AML-193 (cell line): ENCODE results near the gene KMT2C.
"Not testable (repeated sequence)": the region's sequence is repeated elsewhere in the genome, so short reads cannot be mapped to it uniquely, and the experiment has no call there.

Experiments
- DNase-seq, 2 experiments: peaks; one replicate each; lab custom pipeline; 2025; lab: John Stamatoyannopoulos, UW

KMT2C gene

DNA sequence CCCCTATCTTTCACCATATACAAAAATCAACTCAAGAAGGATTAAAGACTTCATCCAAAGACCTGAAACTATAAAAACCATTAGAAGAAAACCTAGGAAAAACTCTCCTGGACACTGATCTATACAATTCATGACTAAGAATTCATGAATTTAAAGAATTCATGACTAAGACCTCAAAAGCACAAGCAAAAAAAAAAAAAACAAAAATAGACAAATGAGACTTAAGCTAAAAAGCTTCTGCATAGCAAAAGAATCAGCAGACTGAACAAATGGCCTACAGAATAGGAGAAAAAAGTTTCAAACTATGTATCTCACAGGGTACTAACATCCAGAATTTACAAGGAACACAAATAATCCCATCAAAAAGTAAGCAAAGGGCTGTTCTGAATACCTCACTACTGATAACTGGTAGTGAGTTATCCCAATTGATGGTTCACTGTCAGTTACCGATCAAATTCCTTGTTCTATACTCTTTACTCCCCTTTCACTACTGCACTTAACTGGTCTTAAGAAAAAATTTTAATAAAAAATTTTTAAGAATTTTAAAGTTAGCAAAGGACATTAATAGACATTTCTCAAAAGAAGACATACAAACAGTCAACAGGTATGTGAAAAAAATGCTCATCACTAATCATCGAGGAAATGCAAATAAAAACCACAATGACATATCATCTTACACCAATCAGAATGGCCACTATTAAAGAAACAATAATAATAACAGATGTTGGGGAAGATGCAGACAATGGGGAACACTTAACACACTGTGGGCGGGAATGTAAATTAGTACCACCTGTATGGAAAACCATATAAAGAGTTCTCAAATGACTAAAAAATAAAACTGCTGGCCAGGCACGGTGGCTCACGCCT, 33.2 kb downstream of the KMT2C start:
- DNase-seq, result no peak

DNA sequence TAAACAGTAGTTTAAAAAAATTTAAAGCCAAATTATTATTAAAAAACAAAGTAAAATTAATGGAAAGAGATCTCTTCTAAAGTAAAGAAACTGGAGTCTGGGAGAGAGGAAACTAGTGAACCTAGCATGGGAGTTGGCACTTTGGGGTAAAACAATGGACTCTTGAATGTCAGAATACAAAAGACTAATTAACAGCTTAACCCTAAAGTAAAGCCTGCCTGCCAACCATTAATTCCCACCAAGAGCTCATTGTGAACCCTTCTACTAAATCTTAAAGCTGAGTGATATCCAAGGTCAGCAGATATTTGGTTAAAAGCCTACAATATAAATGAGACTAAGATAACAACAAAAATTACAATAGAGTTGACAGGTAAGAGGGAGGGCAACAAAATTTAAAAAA, 36.5 kb downstream of the KMT2C start:
- no peak for DNase-seq

DNA sequence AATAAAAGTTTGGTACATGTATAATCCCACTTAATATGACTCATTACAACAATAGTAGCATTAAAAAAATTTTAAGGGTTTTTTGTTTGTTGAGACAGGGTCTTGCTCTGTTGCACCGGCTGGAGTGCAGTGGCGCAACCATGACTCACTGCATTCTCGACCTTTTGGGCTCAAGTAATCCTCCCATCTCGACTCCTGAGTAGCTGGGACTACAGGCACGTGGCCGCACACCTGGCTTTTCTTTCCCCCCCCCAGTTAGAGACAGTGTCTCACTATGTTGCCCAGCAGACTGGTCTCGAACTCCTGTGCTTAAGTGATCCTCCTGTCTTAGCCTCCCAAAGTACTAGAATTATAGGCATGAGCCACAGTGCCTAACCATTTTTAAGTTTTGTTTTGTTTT, 40.7 kb downstream of the KMT2C start:
- no peak for DNase-seq

DNA sequence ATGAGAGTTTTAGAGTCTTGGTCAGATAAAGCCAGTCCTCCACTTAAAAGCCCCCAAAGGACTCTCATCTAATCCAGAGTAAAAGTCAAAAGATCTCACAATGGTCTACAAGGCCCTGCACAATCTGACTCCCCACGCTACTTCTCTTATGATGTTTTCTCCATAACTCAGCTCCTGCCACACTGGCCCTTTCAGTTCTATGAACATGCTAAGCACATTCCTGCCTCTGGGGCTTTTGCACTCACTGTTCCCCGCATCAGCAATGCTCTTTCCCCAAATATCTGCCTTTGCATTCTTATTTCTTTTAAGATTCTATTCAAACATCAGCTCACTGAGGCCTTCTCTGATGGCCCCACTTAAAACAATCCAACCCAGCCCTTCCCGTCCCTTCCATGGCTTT, 41.6 kb downstream of the KMT2C start:
- DNase-seq, result not testable (repeated sequence)

DNA sequence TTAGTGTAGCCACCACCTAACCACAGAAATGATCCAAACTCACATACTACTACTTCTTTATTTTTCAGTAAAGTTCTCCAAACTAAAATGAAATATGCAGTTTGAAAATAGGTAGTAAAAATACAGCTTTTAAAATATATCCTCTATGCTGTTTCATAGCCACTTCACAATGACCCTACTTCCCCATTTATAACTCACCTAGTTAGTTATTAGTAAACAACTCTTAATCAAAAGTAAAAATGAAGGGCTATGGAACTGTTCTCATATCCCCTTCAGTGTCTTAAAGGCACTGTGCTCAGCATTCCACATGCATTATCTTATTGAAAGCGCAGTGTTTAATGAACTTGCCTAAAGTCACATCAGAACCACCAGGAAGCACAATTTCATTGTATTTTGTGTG, 43.5 kb downstream of the KMT2C start:
- DNase-seq, result no peak

DNA sequence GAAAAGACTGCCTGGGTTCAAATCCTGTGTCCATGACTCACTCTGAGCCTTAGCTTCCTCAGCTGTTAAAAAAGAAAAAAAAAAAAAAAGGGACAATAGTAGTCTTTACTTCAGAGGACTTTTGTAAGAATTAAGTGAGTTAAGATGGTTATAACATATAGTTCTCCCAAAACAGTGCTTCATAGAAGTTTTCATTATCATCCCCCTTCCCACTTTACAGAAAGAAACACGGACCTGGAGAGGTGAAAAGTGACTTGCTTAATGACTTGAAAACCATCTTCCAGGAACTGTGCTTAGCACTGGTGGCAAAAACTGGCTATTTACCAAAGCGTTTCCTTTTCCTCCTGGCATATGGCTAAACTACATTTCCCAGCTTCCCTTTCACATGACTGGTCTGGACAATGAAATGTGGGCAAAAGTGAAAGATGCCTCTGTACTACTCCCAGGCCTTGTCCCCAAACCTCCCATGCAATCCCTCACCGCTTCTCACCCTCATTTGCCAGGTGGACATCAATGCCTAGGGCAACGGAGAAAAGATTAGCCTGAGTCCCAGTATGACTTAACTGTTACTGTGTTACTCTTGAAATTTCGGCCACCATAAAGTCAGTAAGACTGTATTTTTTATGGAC, 49.6 kb downstream of the KMT2C start:
- not testable (repeated sequence) for DNase-seq

DNA sequence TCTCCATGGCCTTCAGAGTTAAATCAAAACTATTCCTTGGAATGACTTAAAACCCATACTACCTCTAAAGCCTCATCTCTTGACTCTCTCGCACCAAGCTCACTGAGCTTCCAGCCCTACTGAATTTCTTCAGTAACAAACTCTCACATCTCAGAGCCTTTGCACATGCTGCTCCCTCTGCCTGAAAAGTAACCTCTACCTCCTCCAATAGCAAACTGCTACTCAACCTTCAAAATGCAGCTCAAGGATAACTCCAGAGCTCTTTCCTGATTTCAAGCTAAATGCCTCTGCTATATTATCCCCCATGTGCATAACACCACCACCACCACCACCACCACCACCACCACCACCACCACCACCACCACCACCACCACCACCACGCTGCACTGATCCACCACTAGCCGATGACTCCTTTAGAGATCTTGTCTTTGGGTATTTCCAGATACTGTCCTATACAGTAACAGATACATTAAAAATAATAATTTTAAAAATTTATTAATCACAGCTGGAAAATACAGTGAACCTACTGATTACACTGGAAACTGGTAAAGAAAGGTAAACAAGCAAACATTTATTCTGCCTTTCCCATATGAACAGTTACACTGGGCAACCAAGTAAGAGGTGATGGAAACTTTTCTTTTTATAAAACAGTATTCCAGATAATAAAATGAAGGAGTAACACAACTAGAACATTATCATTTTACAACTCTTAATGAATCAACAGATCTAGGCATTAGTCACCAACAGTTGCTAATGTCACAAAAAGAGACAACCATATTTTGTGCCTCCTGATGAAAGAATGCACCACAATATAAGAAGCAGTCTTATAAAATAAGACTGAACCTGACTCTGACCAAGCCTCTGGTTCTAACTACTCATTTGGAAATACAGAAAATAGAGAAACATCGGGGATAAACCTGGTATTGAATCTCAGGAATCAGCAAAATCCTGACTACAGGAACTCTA, 51.3 kb downstream of the KMT2C start:
- not testable (repeated sequence) for DNase-seq

DNA sequence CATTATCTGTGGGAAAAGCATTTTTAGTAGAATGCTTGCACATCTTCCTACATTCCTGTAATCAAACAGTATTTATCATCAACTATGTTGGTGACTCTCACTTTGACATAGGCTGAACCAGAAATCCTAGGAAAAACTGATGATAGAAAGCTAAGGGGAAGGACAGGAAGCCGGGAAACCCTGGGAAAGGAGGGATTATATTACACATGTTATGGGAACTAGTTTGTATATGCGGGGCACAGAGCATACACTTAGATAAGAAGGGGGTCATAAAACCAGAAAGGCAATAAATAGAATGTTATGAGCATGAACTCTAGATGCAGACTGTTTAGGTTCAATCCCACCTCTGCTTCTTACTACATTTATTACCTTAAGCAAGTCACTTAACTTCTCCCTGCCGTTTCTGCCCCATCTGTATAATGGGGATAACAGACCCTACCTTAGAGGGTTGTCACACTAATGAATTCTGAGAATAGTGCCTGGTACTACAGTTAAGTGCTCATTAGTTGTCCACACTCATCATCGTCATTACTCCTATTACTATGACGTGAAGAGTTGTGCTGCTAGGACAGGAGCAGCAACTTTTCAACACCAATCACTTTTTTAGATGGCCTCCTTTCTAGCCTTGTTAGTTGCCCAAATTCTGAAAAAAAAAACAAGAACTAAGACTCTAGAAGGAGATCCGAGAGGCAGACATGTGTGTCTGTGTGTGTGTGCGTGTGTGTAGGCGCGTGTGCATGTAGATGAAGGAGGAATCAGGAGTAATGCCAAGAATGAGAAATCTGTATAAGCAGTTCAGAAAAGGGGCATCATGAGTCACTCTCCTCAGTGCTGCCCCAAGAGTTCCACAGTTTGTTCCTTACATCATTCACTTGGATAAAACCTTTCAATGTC, 52.2 kb downstream of the KMT2C start:
- no peak for DNase-seq

DNA sequence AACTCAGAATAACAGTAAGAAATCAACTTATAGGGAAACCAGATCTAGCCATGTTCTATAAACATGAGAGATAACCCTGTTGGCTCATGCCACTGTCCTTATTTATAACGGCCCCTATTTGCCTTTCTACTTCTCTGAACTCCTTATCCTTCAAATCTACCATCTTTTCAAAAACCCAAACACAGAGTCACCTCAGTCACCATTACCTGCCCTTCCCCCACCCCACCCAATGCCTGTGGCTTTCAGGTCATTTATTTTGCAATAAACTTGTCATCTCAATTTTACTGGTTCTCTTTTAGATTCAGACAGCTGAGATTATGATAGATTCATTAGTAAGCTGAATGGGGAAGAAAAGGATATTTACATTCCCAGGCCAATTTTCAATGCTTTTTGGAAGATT, 53.6 kb downstream of the KMT2C start:
- DNase-seq, result no peak

DNA sequence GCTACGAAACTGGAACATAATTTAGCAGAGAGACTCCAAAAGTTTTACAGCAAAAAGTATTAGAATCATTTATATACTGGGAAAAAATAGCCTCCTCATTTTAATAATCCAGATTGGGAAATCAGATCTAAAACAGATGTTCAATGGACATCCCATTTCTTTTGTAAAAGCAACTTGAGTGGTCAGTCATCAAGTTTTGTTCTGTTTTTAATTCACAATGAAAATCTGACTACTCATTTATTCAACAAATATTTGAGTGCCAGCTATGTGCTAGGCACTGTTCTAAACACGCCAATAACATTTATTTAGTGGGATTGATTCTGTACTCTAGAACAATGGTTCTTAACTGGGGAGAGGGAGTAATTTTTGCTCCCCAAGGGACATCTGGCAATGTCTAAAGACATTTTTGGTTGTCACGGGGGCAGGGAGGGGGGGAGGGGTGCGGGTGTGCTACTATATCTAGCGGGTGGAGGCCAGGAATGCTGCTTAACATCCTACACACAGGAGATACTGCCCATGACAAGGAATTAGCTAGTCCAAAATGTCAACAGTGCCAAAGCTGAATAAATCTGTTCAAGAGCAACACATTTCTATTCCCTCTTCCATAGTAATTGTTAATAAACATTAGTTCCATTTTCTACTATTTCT, 54.7 kb downstream of the KMT2C start:
- not testable (repeated sequence) for DNase-seq

DNA sequence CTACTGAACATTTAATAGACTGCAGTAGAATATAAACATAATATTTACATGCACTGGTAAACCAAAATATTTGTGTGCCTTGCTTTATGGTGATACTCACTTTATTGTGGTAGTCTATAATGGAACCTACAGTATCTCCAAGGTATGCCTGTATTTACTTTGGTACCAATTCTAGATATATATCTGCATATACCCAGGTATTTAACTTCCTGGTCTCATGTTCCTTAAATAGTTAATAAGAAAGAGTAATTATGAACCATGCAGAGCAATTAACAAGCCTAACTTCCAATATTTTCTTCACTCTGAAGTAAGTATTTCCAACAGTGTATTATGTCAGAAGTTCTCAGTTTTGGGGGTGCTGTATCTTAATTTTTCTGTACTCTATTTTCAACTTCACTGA, 57.3 kb downstream of the KMT2C start:
- not testable (repeated sequence) for DNase-seq

DNA sequence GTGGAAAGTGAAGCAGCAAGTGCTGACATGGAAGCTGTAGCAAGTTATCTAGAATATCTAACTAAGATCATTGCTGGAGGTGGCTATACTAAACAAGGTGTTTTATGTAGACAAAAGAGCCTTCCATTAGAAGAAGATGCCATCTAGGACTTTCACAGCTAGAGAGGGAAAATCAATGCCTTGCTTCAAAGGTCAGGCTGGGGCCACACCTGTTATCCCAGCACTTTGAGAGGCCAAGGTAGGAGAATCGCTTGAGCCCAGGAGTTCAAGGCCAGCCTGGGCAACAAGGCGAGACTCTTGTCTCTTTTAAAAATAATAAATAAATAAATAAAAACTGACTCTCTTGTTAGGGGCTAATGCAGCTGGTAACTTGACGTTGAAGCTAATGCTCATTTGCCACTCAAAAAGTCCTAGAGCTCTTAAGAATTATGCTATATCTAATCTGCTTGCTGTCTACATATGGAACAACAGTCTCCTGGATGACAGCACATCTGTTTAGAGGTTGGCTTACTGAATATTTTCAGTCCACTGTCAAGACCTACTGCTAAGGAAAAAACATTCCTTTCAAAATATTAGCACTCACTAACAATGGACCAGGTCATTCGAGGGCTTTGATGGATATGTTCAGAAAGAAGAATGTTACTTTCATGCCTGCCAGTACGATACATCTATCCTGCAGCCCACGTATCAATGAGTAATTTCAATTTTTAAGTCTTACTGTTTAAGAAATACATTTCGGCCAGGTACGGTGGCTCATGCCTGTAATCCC, 58.9 kb downstream of the KMT2C start:
- not testable (repeated sequence) for DNase-seq

DNA sequence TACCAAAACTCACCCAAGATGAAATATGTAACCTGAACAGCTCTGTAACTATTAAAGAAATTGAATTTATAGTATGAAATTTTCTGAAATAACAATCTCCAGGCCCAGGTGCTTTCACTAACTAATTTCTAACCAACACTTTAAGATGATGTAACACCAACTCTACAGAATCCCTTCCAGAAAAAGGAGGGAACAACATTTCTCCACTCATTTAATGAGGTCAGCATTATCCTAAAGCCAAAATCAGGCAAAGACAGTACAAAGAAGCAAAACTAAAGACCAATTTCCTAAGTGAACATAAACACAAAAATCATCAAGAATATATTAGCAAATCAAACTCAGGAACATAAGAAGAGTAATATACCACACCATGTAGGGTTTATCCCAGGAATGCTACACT, 65.5 kb downstream of the KMT2C start:
- DNase-seq, result no peak

DNA sequence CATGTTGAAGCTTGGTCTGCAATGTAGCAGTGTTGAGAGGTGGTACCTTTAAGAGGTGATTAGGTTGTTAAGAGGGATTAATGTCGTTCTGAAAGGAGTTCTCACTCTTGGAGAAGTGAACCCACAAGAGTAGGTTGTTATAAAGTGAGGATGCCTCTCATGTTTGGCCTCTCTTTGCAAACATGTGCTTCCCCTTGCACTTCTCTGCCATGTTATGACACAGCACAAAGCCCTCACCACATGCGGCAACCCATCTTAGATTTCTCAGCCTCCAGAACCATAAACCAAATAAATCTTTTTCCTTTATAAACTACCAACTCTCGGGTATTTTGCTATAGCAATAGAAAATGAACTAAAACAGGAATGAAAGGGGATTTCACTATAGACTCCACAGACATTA, 66.3 kb downstream of the KMT2C start:
- no peak for DNase-seq

DNA sequence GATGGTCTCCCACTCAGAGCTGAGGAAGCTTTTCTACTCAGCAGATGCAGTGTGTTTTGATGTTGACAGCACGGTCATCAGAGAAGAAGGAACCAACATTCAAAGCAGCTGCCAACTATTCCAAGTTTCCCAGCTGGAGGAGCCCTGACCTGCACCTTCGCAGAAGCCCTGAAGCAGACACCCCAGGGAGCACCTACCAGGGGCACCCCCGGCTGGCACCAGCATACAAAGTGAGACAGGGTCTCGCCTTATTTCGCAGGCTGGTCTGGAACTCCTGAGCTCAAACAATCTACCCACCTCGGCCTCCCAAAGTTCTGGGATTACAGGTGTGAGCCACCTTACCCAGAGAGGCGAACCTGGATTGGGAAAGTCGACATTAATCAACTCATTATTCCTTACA, 68.6 kb downstream of the KMT2C start:
- no peak for DNase-seq

DNA sequence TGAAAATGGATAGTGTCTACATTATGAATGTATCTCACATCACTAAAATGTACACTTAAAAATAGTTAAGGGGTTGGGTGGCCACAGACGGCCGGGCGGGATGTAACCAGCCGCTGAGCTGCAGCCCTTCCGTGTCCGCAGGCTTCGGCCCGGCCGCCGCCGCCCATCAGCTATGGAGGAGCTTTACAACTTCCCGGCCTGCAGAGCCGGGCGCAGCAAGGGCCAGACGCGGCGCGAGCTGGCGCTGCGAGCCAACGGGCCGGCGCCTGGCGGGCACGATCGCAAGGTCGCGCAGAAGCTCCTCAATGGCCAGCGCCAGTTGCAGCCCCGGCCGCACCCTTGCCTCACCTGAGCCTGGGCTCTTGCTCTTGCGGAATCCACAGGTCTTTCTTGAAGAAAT, 69.1 kb downstream of the KMT2C start:
- no peak for DNase-seq

DNA sequence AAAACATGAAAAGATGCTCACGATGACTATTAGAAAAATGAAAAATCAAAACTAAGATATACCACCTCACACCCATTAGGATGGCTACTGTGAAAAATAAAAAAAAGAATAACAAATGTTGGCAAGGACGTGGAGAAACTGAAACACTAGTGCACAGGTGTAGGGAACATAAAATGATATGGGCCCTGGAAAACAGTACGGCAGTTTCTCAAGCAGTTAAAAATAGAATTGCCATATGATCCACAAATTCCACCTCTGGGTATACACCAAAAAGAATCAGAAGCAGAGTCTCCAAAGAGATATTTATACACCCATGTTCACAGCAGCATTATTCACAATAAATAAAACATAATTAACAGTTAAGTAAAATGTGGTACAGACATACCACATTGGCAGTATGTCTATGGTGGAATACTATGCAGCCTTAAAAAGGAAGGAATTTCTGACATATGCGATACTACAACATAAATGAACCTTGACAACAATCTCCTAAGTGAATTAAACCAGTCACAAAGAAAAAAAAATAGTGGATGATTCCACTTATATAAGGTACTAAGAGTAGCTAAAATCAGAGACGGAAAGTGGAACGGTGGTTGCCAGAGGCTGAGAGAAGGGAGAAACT, 69.7 kb downstream of the KMT2C start:
- no peak for DNase-seq

DNA sequence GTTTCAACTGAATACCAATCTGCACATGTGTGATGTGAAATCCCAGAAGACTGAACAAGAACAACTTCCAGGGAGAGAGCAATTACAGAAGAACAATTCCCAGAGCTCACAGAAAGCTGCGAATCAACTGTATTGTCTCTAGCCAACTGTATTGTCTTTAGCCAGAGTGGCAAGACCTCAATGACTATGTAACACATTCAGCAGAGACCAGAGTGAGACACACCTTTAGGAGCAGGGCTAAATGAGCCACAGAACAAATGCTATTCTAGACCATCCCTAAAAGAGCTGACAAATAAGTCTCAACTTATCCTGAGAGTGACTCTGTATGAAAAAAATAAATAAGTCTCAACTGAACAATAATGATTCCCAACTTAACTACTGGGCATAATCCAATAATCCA, 72.0 kb downstream of the KMT2C start:
- no peak for DNase-seq

DNA sequence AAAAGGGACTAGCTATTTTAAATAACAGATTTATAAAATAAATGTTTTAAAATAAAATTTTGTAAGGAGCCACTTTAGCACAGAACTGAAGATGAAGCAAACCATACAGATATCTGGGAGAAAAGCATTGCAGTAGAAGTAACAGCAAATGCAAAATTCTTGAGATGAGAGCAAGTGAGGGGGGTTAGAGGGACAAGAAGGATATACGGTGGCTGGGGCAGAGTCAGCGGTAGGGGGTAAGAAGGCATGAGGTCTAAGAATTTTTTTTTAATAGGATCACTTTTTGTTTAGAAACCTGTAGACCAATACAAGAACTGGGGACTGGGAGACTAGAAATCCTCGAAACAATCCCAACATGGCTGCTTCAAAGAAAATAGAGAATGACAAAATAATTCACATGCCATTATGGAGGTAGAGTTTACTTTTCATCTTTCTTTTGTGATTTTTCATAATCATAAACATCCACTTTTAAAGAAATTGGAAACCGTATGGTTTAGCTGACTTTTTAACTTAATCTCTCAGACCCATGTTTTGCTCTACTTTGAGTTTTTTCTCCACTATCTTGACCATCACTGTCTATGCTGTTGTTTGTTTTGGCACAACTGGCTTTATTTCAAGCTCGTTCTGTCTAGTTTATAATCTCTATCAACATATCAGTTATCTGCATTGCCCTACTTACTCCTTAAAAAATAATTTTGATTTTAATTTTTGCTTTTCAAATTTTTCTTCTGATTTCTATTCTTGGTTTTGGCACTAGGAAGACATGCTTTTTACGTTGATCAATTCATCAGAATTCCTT, 73.5 kb downstream of the KMT2C start:
- no peak for DNase-seq
